HEK293 (cell line): ENCODE measurements around the gene LMBR1.

Source experiments
- BCL11A ChIP-seq: fragments of 450-650 bp; formaldehyde crosslinking; IDR thresholded peaks from 2 replicates; pipeline ENCODE4 v1.5.1; 2016; ENCODE audit warnings: low read depth, missing biosample characterization, missing genetic modification characterization
- HOXC10 ChIP-seq: sonication (generic); formaldehyde crosslinking; IDR thresholded peaks from 2 replicates; pipeline ENCODE4 v1.8.1; 2023; ENCODE audit warnings: mild to moderate bottlenecking, missing genetic modification reagents
- MYNN ChIP-seq: fragments of 450-650 bp; formaldehyde crosslinking; IDR thresholded peaks from 2 replicates; pipeline ENCODE4 v1.5.1; 2016; ENCODE audit warnings: missing biosample characterization, missing genetic modification characterization, borderline replicate concordance
- OSR2 ChIP-seq: fragments of 450-650 bp; formaldehyde crosslinking; IDR thresholded peaks from 2 replicates; pipeline ENCODE4 v1.5.1; 2016; ENCODE audit warnings: missing biosample characterization, missing genetic modification characterization
- SCRT1 ChIP-seq: fragments of 450-650 bp; formaldehyde crosslinking; IDR thresholded peaks from 2 replicates; pipeline ENCODE4 v1.5.1; 2016; ENCODE audit warnings: missing biosample characterization, missing genetic modification characterization, borderline replicate concordance
- SP3 ChIP-seq: fragments of 450-650 bp; formaldehyde crosslinking; IDR thresholded peaks from 2 replicates; pipeline ENCODE4 v1.5.1; 2016; ENCODE audit warnings: missing biosample characterization, missing genetic modification characterization
- YY1 ChIP-seq: fragments of 450-650 bp; formaldehyde crosslinking; IDR thresholded peaks from 2 replicates; pipeline ENCODE4 v1.5.1; 2018; ENCODE audit warnings: missing biosample characterization, missing genetic modification characterization
- ZBTB1 ChIP-seq: fragments of 450-650 bp; formaldehyde crosslinking; IDR thresholded peaks from 2 replicates; pipeline ENCODE4 v1.5.1; 2016; ENCODE audit warnings: missing biosample characterization, missing genetic modification characterization
- ZBTB8A ChIP-seq: fragments of 450-650 bp; formaldehyde crosslinking; IDR thresholded peaks from 2 replicates; pipeline ENCODE4 v1.5.1; 2016; ENCODE audit warnings: missing biosample characterization, missing genetic modification characterization
- ZEB2 ChIP-seq: fragments of 450-650 bp; formaldehyde crosslinking; IDR thresholded peaks from 2 replicates; pipeline ENCODE4 v1.5.1; 2016; ENCODE audit warnings: missing biosample characterization, missing genetic modification characterization
- ZNF10 ChIP-seq: fragments of 450-650 bp; formaldehyde crosslinking; IDR thresholded peaks from 2 replicates; pipeline ENCODE4 v1.5.1; 2017; ENCODE audit warnings: missing biosample characterization, missing genetic modification characterization
- ZNF133 ChIP-seq: fragments of 450-650 bp; formaldehyde crosslinking; IDR thresholded peaks from 2 replicates; pipeline ENCODE4 v1.5.1; 2016; ENCODE audit warnings: missing biosample characterization, missing genetic modification characterization
- ZNF138 ChIP-seq: fragments of 450-650 bp; formaldehyde crosslinking; IDR thresholded peaks from 2 replicates; pipeline ENCODE4 v1.5.1; 2016; ENCODE audit warnings: missing biosample characterization, missing genetic modification characterization, borderline replicate concordance
- ZNF274 ChIP-seq, 2 experiments: fragments of 200-500 bp in 1 of 2; fragments of 450-650 bp in 1 of 2; sonication (Bioruptor generic) in 1 of 2; formaldehyde crosslinking in 1 of 2; IDR thresholded peaks; 2 replicates each; pipeline versions ENCODE4 v1.5.1 to v1.6.1; 2014 to 2016; ENCODE audit warnings: borderline replicate concordance in 1 of 2, inconsistent platforms in 1 of 2, low read length in 1 of 2, missing biosample characterization in 1 of 2, missing genetic modification characterization in 1 of 2
- ZNF341 ChIP-seq: fragments of 450-650 bp; formaldehyde crosslinking; IDR thresholded peaks from 2 replicates; pipeline ENCODE4; 2016; ENCODE audit warnings: low read depth, missing biosample characterization, missing genetic modification characterization
- ZNF391 ChIP-seq: fragments of 450-650 bp; formaldehyde crosslinking; IDR thresholded peaks from 2 replicates; pipeline ENCODE4 v1.5.1; 2016; ENCODE audit warnings: low read depth, missing biosample characterization, missing genetic modification characterization, borderline replicate concordance
- ZNF529 ChIP-seq: fragments of 450-650 bp; formaldehyde crosslinking; IDR thresholded peaks from 2 replicates; pipeline ENCODE4 v1.5.1; 2017; ENCODE audit warnings: missing genetic modification characterization, missing biosample characterization; ENCODE audit not compliant: insufficient replicate concordance
- ZNF548 ChIP-seq: fragments of 450-650 bp; formaldehyde crosslinking; IDR thresholded peaks from 2 replicates; pipeline ENCODE4 v1.5.1; 2016; ENCODE audit warnings: missing biosample characterization, missing genetic modification characterization
- ZNF561 ChIP-seq: fragments of 450-650 bp; IDR thresholded peaks from 2 replicates; pipeline ENCODE4 v1.5.1; 2018; ENCODE audit warnings: missing biosample characterization, missing genetic modification characterization, borderline replicate concordance
- ZNF677 ChIP-seq: fragments of 450-650 bp; IDR thresholded peaks from 2 replicates; pipeline ENCODE4 v1.5.0; 2018; ENCODE audit warnings: missing biosample characterization, mild to moderate bottlenecking, missing genetic modification characterization, moderate library complexity
- ZNF792 ChIP-seq: fragments of 450-650 bp; formaldehyde crosslinking; IDR thresholded peaks from 2 replicates; pipeline ENCODE4 v1.5.1; 2016; ENCODE audit warnings: missing biosample characterization, missing genetic modification characterization
- TF ChIP-seq, protein P1 (sequence below): fragments of 450-650 bp; formaldehyde crosslinking; IDR thresholded peaks from 2 replicates; pipeline ENCODE4 v1.5.1; 2016; ENCODE audit warnings: missing biosample characterization, missing genetic modification characterization
- TF ChIP-seq, protein P2 (sequence below): fragments of 450-650 bp; formaldehyde crosslinking; IDR thresholded peaks from 2 replicates; pipeline ENCODE4 v1.5.1; 2017; ENCODE audit warnings: missing biosample characterization, missing genetic modification characterization
- TF ChIP-seq, protein P3 (sequence below): fragments of 450-650 bp; IDR thresholded peaks from 2 replicates; pipeline ENCODE4 v1.5.1; 2018; ENCODE audit warnings: missing biosample characterization, mild to moderate bottlenecking, missing genetic modification characterization
- TF ChIP-seq, protein P4 (sequence below): fragments of 450-650 bp; formaldehyde crosslinking; conservative IDR thresholded peaks from 2 replicates; pipeline ENCODE4 v1.5.1; 2016; ENCODE audit warnings: low read depth, missing biosample characterization, missing genetic modification characterization
- TF ChIP-seq, protein P5 (sequence below): fragments of 450-650 bp; formaldehyde crosslinking; IDR thresholded peaks from 2 replicates; pipeline ENCODE4 v1.5.1; 2016; ENCODE audit warnings: missing biosample characterization, missing genetic modification characterization

LMBR1 gene

DNA sequence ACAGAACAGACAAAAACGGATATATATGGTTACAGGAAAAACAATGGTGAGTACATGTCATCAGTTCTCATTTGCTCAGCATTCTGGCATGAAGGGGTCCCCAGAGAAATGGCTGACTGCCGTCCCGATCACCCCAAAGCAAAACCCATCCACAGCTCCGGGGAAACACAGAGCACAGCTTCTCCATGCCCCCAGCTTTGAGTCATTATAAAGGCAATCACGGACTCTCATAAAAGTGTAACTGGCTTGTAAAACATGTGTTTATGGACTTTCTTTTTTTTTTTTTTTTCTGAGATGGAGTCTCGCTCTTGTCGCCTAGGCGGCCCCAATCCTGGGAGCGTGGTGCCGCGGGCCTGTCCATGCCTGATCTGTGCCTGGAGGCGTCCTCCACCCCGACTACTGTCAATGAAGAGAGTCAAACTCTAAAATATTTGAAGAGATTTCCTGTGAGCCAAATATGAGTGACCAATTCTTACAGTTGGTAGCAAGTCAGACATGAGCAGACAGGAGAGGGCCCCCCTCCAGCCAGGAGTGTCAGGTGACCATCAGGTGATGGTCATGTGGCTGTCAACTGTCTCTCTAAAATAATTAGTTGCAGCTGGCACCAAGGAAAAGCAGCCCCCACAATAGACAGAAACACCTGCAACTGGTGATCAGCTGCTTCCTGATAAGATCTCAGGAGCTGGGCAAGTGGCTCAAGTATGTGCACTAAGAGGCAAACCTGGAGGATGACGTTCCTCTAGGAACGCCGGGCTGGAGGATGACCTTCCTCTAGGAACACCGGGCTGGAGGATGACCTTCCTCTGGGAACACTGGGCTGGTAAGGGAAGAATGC, 34.8 kb upstream of the LMBR1 start (continued):
- TF ChIP-seq BCL11A (tag by site-specific recombination) (no peak), OSR2 (tag by site-specific recombination) (no peak), ZNF548 (tag by site-specific recombination) (no peak), ZBTB1 (tag by site-specific recombination) (no peak), ZNF274 (IDR thresholded peaks at IDR 0.05; ENCODE audit: low read length) (no peak), ZNF274 (tag by site-specific recombination; IDR thresholded peaks at IDR 0.05; ENCODE audit: borderline replicate concordance) (no peak), ZNF133 (tag by site-specific recombination) (no peak), ZNF677 (tag by site-specific recombination) (no peak), SCRT1 (tag by site-specific recombination) (peak; percentile 49; the same call in 1 of the 2 replicates), ZNF529 (no peak), ZNF10 (peak; percentile 89), ZNF561 (tag by site-specific recombination) (no peak), MYNN (tag by site-specific recombination) (no peak), ZNF138 (tag by site-specific recombination) (no peak), SP3 (tag by site-specific recombination) (no peak), YY1 (tag by site-specific recombination) (peak; percentile 49; the same call in 1 of the 2 replicates), ZNF391 (tag by site-specific recombination) (no peak), ZBTB8A (tag by site-specific recombination) (no peak), ZNF792 (no peak), ZEB2 (tag by site-specific recombination) (peak; percentile 45; the same call in 1 of the 2 replicates), ZNF341 (peak; percentile 21; the same call in 1 of the 2 replicates), HOXC10 (CRISPR knock-in tag) (no peak)
- TF ChIP-seq, protein P1, sequence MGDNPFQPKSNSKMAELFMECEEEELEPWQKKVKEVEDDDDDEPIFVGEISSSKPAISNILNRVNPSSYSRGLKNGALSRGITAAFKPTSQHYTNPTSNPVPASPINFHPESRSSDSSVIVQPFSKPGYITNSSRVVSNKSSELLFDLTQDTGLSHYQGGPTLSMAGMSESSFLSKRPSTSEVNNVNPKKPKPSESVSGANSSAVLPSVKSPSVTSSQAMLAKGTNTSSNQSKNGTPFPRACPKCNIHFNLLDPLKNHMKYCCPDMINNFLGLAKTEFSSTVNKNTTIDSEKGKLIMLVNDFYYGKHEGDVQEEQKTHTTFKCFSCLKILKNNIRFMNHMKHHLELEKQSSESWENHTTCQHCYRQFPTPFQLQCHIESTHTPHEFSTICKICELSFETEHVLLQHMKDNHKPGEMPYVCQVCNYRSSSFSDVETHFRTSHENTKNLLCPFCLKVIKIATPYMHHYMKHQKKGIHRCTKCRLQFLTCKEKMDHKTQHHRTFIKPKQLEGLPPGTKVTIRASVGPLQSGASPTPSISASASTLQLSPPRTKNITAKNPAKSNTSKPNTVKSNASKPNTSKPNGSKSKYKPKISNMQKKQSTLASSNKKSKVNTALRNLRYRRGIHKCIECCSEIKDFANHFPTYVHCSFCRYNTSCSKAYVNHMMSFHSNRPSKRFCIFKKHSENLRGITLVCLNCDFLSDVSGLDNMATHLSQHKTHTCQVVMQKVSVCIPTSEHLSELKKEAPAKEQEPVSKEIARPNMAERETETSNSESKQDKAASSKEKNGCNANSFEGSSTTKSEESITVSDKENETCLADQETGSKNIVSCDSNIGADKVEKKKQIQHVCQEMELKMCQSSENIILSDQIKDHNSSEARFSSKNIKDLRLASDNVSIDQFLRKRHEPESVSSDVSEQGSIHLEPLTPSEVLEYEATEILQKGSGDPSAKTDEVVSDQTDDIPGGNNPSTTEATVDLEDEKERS (tag by site-specific recombination): no peak
- TF ChIP-seq, protein P2, sequence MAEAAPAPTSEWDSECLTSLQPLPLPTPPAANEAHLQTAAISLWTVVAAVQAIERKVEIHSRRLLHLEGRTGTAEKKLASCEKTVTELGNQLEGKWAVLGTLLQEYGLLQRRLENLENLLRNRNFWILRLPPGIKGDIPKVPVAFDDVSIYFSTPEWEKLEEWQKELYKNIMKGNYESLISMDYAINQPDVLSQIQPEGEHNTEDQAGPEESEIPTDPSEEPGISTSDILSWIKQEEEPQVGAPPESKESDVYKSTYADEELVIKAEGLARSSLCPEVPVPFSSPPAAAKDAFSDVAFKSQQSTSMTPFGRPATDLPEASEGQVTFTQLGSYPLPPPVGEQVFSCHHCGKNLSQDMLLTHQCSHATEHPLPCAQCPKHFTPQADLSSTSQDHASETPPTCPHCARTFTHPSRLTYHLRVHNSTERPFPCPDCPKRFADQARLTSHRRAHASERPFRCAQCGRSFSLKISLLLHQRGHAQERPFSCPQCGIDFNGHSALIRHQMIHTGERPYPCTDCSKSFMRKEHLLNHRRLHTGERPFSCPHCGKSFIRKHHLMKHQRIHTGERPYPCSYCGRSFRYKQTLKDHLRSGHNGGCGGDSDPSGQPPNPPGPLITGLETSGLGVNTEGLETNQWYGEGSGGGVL (tag by site-specific recombination): no peak
- TF ChIP-seq, protein P3, sequence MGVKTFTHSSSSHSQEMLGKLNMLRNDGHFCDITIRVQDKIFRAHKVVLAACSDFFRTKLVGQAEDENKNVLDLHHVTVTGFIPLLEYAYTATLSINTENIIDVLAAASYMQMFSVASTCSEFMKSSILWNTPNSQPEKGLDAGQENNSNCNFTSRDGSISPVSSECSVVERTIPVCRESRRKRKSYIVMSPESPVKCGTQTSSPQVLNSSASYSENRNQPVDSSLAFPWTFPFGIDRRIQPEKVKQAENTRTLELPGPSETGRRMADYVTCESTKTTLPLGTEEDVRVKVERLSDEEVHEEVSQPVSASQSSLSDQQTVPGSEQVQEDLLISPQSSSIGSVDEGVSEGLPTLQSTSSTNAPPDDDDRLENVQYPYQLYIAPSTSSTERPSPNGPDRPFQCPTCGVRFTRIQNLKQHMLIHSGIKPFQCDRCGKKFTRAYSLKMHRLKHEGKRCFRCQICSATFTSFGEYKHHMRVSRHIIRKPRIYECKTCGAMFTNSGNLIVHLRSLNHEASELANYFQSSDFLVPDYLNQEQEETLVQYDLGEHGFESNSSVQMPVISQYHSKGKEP: no peak
- TF ChIP-seq, protein P4, sequence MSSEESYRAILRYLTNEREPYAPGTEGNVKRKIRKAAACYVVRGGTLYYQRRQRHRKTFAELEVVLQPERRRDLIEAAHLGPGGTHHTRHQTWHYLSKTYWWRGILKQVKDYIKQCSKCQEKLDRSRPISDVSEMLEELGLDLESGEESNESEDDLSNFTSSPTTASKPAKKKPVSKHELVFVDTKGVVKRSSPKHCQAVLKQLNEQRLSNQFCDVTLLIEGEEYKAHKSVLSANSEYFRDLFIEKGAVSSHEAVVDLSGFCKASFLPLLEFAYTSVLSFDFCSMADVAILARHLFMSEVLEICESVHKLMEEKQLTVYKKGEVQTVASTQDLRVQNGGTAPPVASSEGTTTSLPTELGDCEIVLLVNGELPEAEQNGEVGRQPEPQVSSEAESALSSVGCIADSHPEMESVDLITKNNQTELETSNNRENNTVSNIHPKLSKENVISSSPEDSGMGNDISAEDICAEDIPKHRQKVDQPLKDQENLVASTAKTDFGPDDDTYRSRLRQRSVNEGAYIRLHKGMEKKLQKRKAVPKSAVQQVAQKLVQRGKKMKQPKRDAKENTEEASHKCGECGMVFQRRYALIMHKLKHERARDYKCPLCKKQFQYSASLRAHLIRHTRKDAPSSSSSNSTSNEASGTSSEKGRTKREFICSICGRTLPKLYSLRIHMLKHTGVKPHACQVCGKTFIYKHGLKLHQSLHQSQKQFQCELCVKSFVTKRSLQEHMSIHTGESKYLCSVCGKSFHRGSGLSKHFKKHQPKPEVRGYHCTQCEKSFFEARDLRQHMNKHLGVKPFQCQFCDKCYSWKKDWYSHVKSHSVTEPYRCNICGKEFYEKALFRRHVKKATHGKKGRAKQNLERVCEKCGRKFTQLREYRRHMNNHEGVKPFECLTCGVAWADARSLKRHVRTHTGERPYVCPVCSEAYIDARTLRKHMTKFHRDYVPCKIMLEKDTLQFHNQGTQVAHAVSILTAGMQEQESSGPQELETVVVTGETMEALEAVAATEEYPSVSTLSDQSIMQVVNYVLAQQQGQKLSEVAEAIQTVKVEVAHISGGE: no peak
- TF ChIP-seq, protein P5, sequence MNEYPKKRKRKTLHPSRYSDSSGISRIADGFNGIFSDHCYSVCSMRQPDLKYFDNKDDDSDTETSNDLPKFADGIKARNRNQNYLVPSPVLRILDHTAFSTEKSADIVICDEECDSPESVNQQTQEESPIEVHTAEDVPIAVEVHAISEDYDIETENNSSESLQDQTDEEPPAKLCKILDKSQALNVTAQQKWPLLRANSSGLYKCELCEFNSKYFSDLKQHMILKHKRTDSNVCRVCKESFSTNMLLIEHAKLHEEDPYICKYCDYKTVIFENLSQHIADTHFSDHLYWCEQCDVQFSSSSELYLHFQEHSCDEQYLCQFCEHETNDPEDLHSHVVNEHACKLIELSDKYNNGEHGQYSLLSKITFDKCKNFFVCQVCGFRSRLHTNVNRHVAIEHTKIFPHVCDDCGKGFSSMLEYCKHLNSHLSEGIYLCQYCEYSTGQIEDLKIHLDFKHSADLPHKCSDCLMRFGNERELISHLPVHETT (tag by site-specific recombination): no peak
